IMR-90 (cell line): ENCODE data around the gene PLEKHG5. TPM values are rescaled to one million over a fixed set of nuclear protein-coding genes. Genes with fewer than 3 reads are reported as not detected.

Experiments used
- ATAC-seq: fragments of 200-7000 bp; cut with Tn5 transposase; 2 replicates; pipeline ENCODE4 v1.9.1; 2020; ENCODE audit warnings: low read depth, mild to moderate bottlenecking, moderate library complexity
- BruUV-seq: library from RNA; stranded (reverse); fragments of 400-500 nt; replicated peaks from 2 replicates; lab custom pipeline; 2021; lab: Mats Ljungman, UMichigan
- CTCF ChIA-PET: fragments of 300-600 bp; formaldehyde crosslinking; extraction: SDS; loops from one replicate; lab custom pipeline; 2021; ENCODE audit warnings: antibody characterized with exemption; lab: Yijun Ruan, JAX
- POLR2A ChIA-PET: fragments of 300-600 bp; sonication (Branson Sonifier 250); formaldehyde crosslinking; loops from one replicate; lab custom pipeline; 2022; ENCODE audit warnings: antibody characterized with exemption; ENCODE audit not compliant: unreplicated experiment; lab: Charles Lee
- DNase-seq: peaks from one replicate; pipeline ENCODE4 v3.0.0; 2013
- H2AFZ ChIP-seq: replicated peaks from 2 replicates; pipeline ENCODE3; 2013; ENCODE audit warnings: low read length, mild to moderate bottlenecking; ENCODE audit not compliant: poor library complexity
- H2AK5ac ChIP-seq: 2 replicates; pipeline ENCODE4 v1.6.1; 2013; ENCODE audit warnings: low read depth, low read length, inconsistent platforms
- H2AK9ac ChIP-seq: replicated peaks from 2 replicates; pipeline ENCODE3; 2013; ENCODE audit warnings: mild to moderate bottlenecking, low read depth, low read length, moderate library complexity; ENCODE audit not compliant: poor library complexity
- H2BK120ac ChIP-seq: 2 replicates; pipeline ENCODE4 v1.6.1; 2013; ENCODE audit warnings: low read depth, low read length, inconsistent platforms
- H2BK15ac ChIP-seq: 3 replicates; pipeline ENCODE4 v1.6.1; 2013; ENCODE audit warnings: low read depth, low read length, inconsistent platforms
- H2BK20ac ChIP-seq: 2 replicates; pipeline ENCODE4 v1.6.1; 2013; ENCODE audit warnings: low read depth, mild to moderate bottlenecking, inconsistent platforms, low read length, moderate library complexity
- H2BK5ac ChIP-seq: 2 replicates; pipeline ENCODE4 v1.6.1; 2013; ENCODE audit warnings: mild to moderate bottlenecking, low read depth, low read length, inconsistent platforms; ENCODE audit not compliant: poor library complexity, severe bottlenecking
- H3K14ac ChIP-seq: replicated peaks from 2 replicates; pipeline ENCODE4 v1.6.1; 2013; ENCODE audit warnings: low read depth, low read length, inconsistent platforms
- H3K18ac ChIP-seq: 2 replicates; pipeline ENCODE4 v1.6.1; 2013; ENCODE audit warnings: low read depth, low read length, control low read depth
- H3K23ac ChIP-seq: 2 replicates; pipeline ENCODE4 v1.6.1; 2013; ENCODE audit warnings: low read depth, low read length, inconsistent platforms
- H3K27ac ChIP-seq: 2 replicates; pipeline ENCODE4 v1.5.1; 2013; ENCODE audit warnings: mild to moderate bottlenecking, control low read depth, low read length; ENCODE audit not compliant: insufficient read depth
- H3K27me3 ChIP-seq: 2 replicates; pipeline ENCODE4 v1.6.1; 2013; ENCODE audit warnings: low read length; ENCODE audit not compliant: control insufficient read depth, insufficient read depth
- H3K36me3 ChIP-seq: 2 replicates; pipeline ENCODE4 v1.6.1; 2013; ENCODE audit warnings: low read length, mixed read lengths; ENCODE audit not compliant: control insufficient read depth, insufficient read depth
- H3K4ac ChIP-seq: 2 replicates; pipeline ENCODE4 v1.6.1; 2013; ENCODE audit warnings: low read depth, low read length, inconsistent platforms
- H3K4me1 ChIP-seq: 2 replicates; pipeline ENCODE4 v1.6.1; 2013; ENCODE audit warnings: low read length, mixed read lengths; ENCODE audit not compliant: control insufficient read depth, insufficient read depth
- H3K4me2 ChIP-seq: 2 replicates; pipeline ENCODE4 v1.6.1; 2013; ENCODE audit warnings: low read depth, mild to moderate bottlenecking, control low read depth, low read length, moderate library complexity
- H3K4me3 ChIP-seq: 2 replicates; pipeline ENCODE4 v1.5.1; 2013; ENCODE audit warnings: low read depth, mild to moderate bottlenecking, control low read depth, low read length, moderate library complexity; ENCODE audit not compliant: insufficient read depth
- H3K56ac ChIP-seq: 2 replicates; pipeline ENCODE4 v1.6.1; 2013; ENCODE audit warnings: low read length, inconsistent platforms; ENCODE audit not compliant: insufficient read depth; ENCODE audit errors: extremely low read depth
- H3K79me1 ChIP-seq, 2 experiments: 2 replicates each; pipeline ENCODE4 v1.6.1; 2013; ENCODE audit warnings: low read length in 2 of 2, inconsistent platforms in 1 of 2, low read depth in 1 of 2
- H3K9ac ChIP-seq: 2 replicates; pipeline ENCODE4 v1.6.1; 2013; ENCODE audit warnings: low read depth, low read length, control low read depth
- H3K9me1 ChIP-seq: 2 replicates; pipeline ENCODE4 v1.6.1; 2013; ENCODE audit warnings: low read length, inconsistent platforms; ENCODE audit not compliant: insufficient read depth
- H3K9me3 ChIP-seq: 2 replicates; pipeline ENCODE4 v1.6.1; 2013; ENCODE audit warnings: low read length; ENCODE audit not compliant: control insufficient read depth, insufficient read depth
- H4K20me1 ChIP-seq: 2 replicates; pipeline ENCODE4 v1.6.1; 2013; ENCODE audit warnings: low read length, inconsistent platforms; ENCODE audit not compliant: insufficient read depth
- H4K5ac ChIP-seq: 2 replicates; pipeline ENCODE4 v1.6.1; 2013; ENCODE audit warnings: mild to moderate bottlenecking, low read depth, low read length, control low read depth
- H4K8ac ChIP-seq, 2 experiments: 2 replicates each; pipeline ENCODE4 v1.6.1; 2013; ENCODE audit warnings: low read depth in 2 of 2, low read length in 2 of 2, control low read depth in 1 of 2, inconsistent platforms in 1 of 2
- H4K91ac ChIP-seq: 2 replicates; pipeline ENCODE4 v1.6.1; 2013; ENCODE audit warnings: low read depth, low read length, inconsistent platforms; ENCODE audit not compliant: insufficient read depth
- NFE2L2 ChIP-seq: fragments of 150-350 bp; IDR thresholded peaks from 2 replicates; pipeline ENCODE4 v1.6.1; 2016; ENCODE audit warnings: low read depth, mild to moderate bottlenecking, low read length
- WGBS, 2 experiments: methylation state at CpG; one replicate each; pipeline versions ENCODE4 v1.1.5 to v1.1.7; 2013; ENCODE audit warnings: missing lambda C conversion rate in 2 of 2; ENCODE audit not compliant: insufficient read length in 1 of 2; ENCODE audit errors: extremely low coverage in 2 of 2; 5-methylcytosine and 5-hydroxymethylcytosine counted together
- dilution Hi-C: fragments of 300-500 bp; cut with HindIII; formaldehyde crosslinking; loops from one replicate; pipeline ENCODE4 v1.14.3; 2018; ENCODE audit warnings: low sequenced_read_pairs; ENCODE audit not compliant: unreplicated experiment
- in situ Hi-C: fragments of 300-500 bp; cut with MboI; formaldehyde crosslinking; loops from 3 replicates; pipeline ENCODE4 v1.14.3; 2019; ENCODE audit warnings: low sequenced_read_pairs, inconsistent platforms, mixed read lengths
- intact Hi-C: fragments of 100-400 bp; cut with micrococcal nuclease; formaldehyde crosslinking; loops from 2 replicates; pipeline ENCODE4 v1.10.0; 2022
- polyA plus RNA-seq, 3 experiments: library from polyadenylated mRNA; depleted of rRNA; stranded (reverse); fragments of >200 nt; gene quantifications; 2 replicates each; pipeline ENCODE4 v1.2.3, GENCODE V29; 2012; ENCODE audit warnings: low replicate concordance in 1 of 3
- total RNA-seq: library from RNA; depleted of rRNA; stranded (reverse); fragments of >200 nt; gene quantifications from 2 replicates; pipeline ENCODE4 v1.2.3, GENCODE V29; 2012
- TF ChIP-seq, protein P1 (sequence below): fragments of 150-350 bp; IDR thresholded peaks from 2 replicates; pipeline ENCODE4 v1.6.1; 2016; ENCODE audit warnings: low read depth, mild to moderate bottlenecking, low read length, moderate library complexity, borderline replicate concordance

The PLEKHG5 gene
- total and polyA plus RNA-seq, 2 of the 4 experiments (the other 2 are of a cell fraction): 4.8 to 11.6 TPM

DNA sequence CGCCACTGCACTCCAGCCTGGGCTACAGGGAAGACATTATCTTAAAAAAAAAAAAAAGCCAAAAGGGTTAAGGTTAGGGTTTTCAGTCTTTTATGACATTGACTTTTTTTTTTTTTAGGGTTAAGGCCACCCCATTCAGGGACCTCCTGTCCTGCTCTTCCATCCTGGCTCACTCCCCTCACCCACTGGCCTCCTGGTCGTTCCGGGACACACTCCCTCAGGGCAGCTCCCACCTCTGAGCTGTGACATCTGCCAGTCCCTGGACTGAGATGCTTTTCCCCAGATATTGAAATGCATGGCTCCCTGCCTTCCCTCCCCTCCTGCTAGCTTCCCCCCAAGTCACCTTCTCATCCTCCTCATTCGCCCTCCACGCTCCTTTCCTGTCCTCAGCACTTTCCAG lies 9.6 kb downstream of the PLEKHG5 start:
- DNase-seq: no peak
- intact Hi-C loops: no loop called here

More for the DNA sequence above, 9.6 kb downstream of the PLEKHG5 start:
- no peak overlapping the region for H2BK5ac ChIP-seq
- H3K14ac ChIP-seq: no peak overlapping the region
- no TSS peak for BruUV-seq
- H4K8ac ChIP-seq: no peak overlapping the region
- H3K36me3 ChIP-seq: no peaks in the 10 kb centered on the region; the same call in 1 of the 2 replicates
- H2BK20ac ChIP-seq: no peak overlapping the region
- H3K4me2 ChIP-seq: no peak overlapping the region
- H3K4me1 ChIP-seq: 0 out of 2 replicates have a peak, but pooled peaks cover 2% of the 10 kb centered on the region
- no peak for ATAC-seq
- H2BK15ac ChIP-seq: no peak overlapping the region
- no peak overlapping the region for H2BK120ac ChIP-seq
- H2AFZ ChIP-seq: no peak overlapping the region
- H3K4ac ChIP-seq: no peak overlapping the region
- H3K18ac ChIP-seq: no peak overlapping the region
- no peak overlapping the region for H3K23ac ChIP-seq
- ChIA-PET CTCF (no interaction called here), POLR2A (no interaction called here)
- no peak overlapping the region for H4K5ac ChIP-seq
- in situ Hi-C loops (no loop called here), dilution Hi-C loops (no loop called here)
- no peaks in the 10 kb centered on the region for H3K9me1 ChIP-seq
- H3K27me3 ChIP-seq: no peaks in the 10 kb centered on the region
- no peaks in the 10 kb centered on the region for H3K9me3 ChIP-seq
- no peak overlapping the region for H3K4me3 ChIP-seq
- peaks cover 3 to 4% of the 10 kb centered on the region in 2 experiments; a peak in 1 of 4 replicates for H3K79me1 ChIP-seq
- no peak overlapping the region for H4K91ac ChIP-seq
- peaks cover 3% of the 10 kb centered on the region; the same call in 1 of the 2 replicates for H4K20me1 ChIP-seq
- no peak overlapping the region for H3K9ac ChIP-seq
- no peak overlapping the region for H2AK9ac ChIP-seq
- no peak overlapping the region for H3K56ac ChIP-seq
- TF ChIP-seq, protein P1, sequence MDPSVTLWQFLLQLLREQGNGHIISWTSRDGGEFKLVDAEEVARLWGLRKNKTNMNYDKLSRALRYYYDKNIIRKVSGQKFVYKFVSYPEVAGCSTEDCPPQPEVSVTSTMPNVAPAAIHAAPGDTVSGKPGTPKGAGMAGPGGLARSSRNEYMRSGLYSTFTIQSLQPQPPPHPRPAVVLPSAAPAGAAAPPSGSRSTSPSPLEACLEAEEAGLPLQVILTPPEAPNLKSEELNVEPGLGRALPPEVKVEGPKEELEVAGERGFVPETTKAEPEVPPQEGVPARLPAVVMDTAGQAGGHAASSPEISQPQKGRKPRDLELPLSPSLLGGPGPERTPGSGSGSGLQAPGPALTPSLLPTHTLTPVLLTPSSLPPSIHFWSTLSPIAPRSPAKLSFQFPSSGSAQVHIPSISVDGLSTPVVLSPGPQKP: no peak
- TF ChIP-seq NFE2L2: no peak
- H3K27ac ChIP-seq: no peak overlapping the region
- H2AK5ac ChIP-seq: no peak overlapping the region
- WGBS, 2 experiments: 85% methylated on average over 4 of the region's 5 CpGs; no CpG with 5 or more reads in 1 of the 2 experiments
